Heart right ventricle (tissue), 16 donors: ENCODE data around the gene TSPAN9. TPM values are rescaled to one million over a fixed set of nuclear protein-coding genes. Genes with fewer than 3 reads are reported as not detected.
A peak's percentile ranks its signal among the peaks of the same experiment; 100 is the strongest.

Experiments
- ATAC-seq, 8 donors: fragments of 200-7000 bp; cut with Tn5 transposase; one replicate each; pipeline ENCODE4 v1.9.1; 2020; ENCODE audit warnings: mild to moderate bottlenecking in 8 of 8, moderate library complexity in 8 of 8, moderate number of reproducible peaks in 1 of 8
- DNase-seq, 2 donors: peaks; one replicate each; pipeline ENCODE4 v3.0.0-alpha.2; 2020
- H3K27ac ChIP-seq, 10 donors: fragments of 200-600 bp; sonication (generic) in 2 of 10; one replicate each; pipeline versions ENCODE4 v1.5.0 to v1.8.0; 2020 to 2022; ENCODE audit warnings: mild to moderate bottlenecking in 3 of 10
- H3K27me3 ChIP-seq, 7 donors: fragments of 200-600 bp; one replicate each; pipeline ENCODE4 v1.8.0; 2021 to 2022; ENCODE audit warnings: mild to moderate bottlenecking in 2 of 7
- H3K36me3 ChIP-seq, 9 donors: fragments of 200-600 bp; sonication (generic) in 1 of 9; one replicate each; pipeline versions ENCODE4 v1.5.0 to v1.8.0; 2020 to 2022; ENCODE audit warnings: mild to moderate bottlenecking in 2 of 9
- H3K4me1 ChIP-seq, 9 donors: fragments of 200-600 bp; sonication (generic) in 1 of 9; one replicate each; pipeline versions ENCODE4 v1.5.0 to v1.8.0; 2020 to 2022; ENCODE audit warnings: mild to moderate bottlenecking in 4 of 9
- H3K4me3 ChIP-seq, 10 donors: fragments of 200-600 bp; sonication (generic) in 2 of 10; one replicate each; pipeline versions ENCODE4 v1.5.0 to v1.8.0; 2020 to 2022; ENCODE audit warnings: mild to moderate bottlenecking in 7 of 10, moderate library complexity in 2 of 10
- H3K9me3 ChIP-seq, 11 donors: fragments of 200-600 bp in 10 of 11; sonication (generic) in 2 of 11; one replicate each; pipeline versions ENCODE4 v1.5.0 to v1.8.0; 2013 to 2022; ENCODE audit warnings: mild to moderate bottlenecking in 2 of 11, control low read depth in 1 of 11, moderate library complexity in 1 of 11
- WGBS, 2 donors: extraction: QIAGEN DNeasy Blood & Tissue Kit; methylation state at CpG; one replicate each; pipeline ENCODE4 v1.1.7; 2013; ENCODE audit warnings: inconsistent platforms in 1 of 2; 5-methylcytosine and 5-hydroxymethylcytosine counted together
- intact Hi-C, 10 donors: fragments of 100-400 bp; cut with DNase I; formaldehyde crosslinking; loops; one replicate each; pipeline versions ENCODE4 v1.11.1 to v1.14.2; 2022
- polyA plus RNA-seq, 2 donors: library from polyadenylated mRNA; stranded (reverse); fragments of 200-250 nt; gene quantifications; one replicate each; pipeline ENCODE4 v1.2.3, GENCODE V29; 2013
- total RNA-seq, 10 donors: library from RNA; stranded (reverse); fragmentation: NEBNext Ultra II Directional in 3 of 10; extraction: Animal tissue kit (Norgen Biotek cat#: 25700) in 3 of 10; gene quantifications; one replicate each; pipeline versions ENCODE4 v1.2.1 to v1.2.4, GENCODE V29; 2021 to 2023
- TF ChIP-seq, protein P1 (sequence below), 9 donors: fragments of 200-600 bp; sonication (generic) in 2 of 9; IDR thresholded peaks; one replicate each; pipeline versions ENCODE4 v1.5.0 to v1.8.0; 2021 to 2022; ENCODE audit warnings: antibody characterized with exemption in 9 of 9, mild to moderate bottlenecking in 5 of 9, moderate library complexity in 1 of 9
- donor health status: Arrhythmogenic right ventricular cardiomyopathy.
- donor health status: ischemic (EF 13 %, LVEDD 7.1; RV severe dilation, severe dysfunction).
- donor health status: healthy with polysubstance abuse.
- donor health status: DM: no; HTN: yes; CAD: no.
- donor health status: DM: no; HTN: no; CAD: no.
- donor health status: ischemic (EF 25% LVEDD 6.9; RV normal size, moderate dysfunction).
- donor health status: ischemic (EF 25% LVEDD 5.7; RV mildly dilated, moderate dysfunction).
- donor health status: healthy.
- donor health status: DM: yes; HTN: yes; CAD: no.
- donor health status: Ischemic cardiomyopathy.
- donor health status: ischemic (EF 35%, LVEDD 5.7; RV mildly dilated, moderate dysfunction).
- donor health status: nonischemic (EF 11% LVEDD 7.7; RV severe dilation, severe dysfunction).
- donor health status: DM: yes; HTN: yes; CAD: no.
- donor health status: PGD.
- donor health status: ischemic (EF 29% LVEDD 5.4; RV normal size, mild dysfunction).
- donor health status: nonischemic (EF 23%, LVEDD 6.1; RV moderate dilation, normal function).

TSPAN9 gene
- total and polyA plus RNA-seq, 12 donors: 63.0 to 401 (median 251) TPM

DNA sequence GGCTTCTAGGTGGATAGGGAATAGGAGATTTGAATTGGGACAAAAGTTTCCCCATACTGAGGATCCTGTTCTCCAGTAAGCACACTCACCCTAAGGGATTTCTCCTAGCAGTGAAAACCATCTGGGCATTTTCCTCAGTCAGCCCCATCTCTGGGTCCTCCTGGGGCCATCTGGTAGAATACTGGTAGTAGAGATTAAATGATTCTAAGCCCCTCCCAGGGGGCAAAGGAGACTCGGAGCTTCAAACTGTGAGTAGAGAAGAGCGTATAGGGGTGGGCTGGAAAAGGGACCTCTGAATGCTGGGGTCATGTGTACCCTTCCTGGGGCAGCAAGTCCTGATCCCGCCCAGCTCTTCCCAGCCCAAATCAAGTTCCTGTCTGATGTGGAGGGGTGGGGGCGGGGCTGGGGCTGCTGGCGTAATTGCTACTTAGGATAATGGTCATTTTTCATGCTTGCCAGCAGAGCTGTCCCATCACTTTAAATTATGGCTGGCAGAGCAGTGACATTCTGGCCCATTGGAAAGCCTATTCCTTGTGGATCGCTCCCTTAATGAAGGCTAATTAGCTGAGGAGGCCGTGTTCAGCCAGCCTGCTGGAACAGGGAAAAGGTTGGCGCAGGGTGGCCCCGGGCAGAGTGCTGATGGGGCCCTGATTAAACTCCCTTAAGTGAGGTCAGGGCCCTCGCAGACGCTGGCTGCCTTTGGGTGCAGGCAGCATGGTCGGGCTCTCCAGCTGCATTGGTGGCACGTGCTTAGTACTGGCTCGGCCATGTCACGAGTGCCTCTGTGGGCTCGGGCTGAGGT is 127.8 kb downstream of the TSPAN9 start:
- 57 to 58% methylated on average over 16 of the region's 16 CpGs for WGBS, 2 donors
- H3K27me3 ChIP-seq: peaks cover 0 to 30% (median 0%) of the 10 kb centered on the region in 7 donors
- H3K27ac ChIP-seq: peak overlapping the region; percentile 46 to 93 (median 89)
- peaks cover 0 to 5% (median 0%) of the 10 kb centered on the region in 9 donors for H3K36me3 ChIP-seq
- H3K4me3 ChIP-seq: peak overlapping the region in 2 of 10 donors; percentile 71 to 79
- peaks cover 33 to 75% (median 56%) of the 10 kb centered on the region in 9 donors for H3K4me1 ChIP-seq
- no peak for DNase-seq
- peak in 4 of 8 donors; percentile 3 to 15 (median 10) for ATAC-seq
- intact Hi-C loops: loop anchor here in 9 of 10 donors (5.0 to 10.0 kb wide), 10 partner anchors 47 to 133 kb away; partner anchors contain the start of gene TSPAN9 (in 2 of the 9)
- H3K9me3 ChIP-seq: no peaks in the 10 kb centered on the region
- TF ChIP-seq, protein P1, sequence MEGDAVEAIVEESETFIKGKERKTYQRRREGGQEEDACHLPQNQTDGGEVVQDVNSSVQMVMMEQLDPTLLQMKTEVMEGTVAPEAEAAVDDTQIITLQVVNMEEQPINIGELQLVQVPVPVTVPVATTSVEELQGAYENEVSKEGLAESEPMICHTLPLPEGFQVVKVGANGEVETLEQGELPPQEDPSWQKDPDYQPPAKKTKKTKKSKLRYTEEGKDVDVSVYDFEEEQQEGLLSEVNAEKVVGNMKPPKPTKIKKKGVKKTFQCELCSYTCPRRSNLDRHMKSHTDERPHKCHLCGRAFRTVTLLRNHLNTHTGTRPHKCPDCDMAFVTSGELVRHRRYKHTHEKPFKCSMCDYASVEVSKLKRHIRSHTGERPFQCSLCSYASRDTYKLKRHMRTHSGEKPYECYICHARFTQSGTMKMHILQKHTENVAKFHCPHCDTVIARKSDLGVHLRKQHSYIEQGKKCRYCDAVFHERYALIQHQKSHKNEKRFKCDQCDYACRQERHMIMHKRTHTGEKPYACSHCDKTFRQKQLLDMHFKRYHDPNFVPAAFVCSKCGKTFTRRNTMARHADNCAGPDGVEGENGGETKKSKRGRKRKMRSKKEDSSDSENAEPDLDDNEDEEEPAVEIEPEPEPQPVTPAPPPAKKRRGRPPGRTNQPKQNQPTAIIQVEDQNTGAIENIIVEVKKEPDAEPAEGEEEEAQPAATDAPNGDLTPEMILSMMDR (IDR thresholded peaks at IDR 0.05): no peak

GRCh38 chr12:3205742-3206519 is 128.8 kb downstream of the TSPAN9 start:
- peaks cover 33 to 77% (median 56%) of the 10 kb centered on the region in 9 donors for H3K4me1 ChIP-seq
- peak overlapping the region; percentile 46 to 93 (median 89) for H3K27ac ChIP-seq
- H3K9me3 ChIP-seq: no peaks in the 10 kb centered on the region
- 28 to 37% methylated on average over 13 of the region's 13 CpGs for WGBS, 2 donors
- H3K4me3 ChIP-seq: no peak overlapping the region
- intact Hi-C loops: loop anchor here in 5 of 10 donors (5.0 to 10.0 kb wide), 4 partner anchors 49 to 71 kb away; no protein-coding TSS in a partner anchor
- TF ChIP-seq, protein P1 (IDR thresholded peaks at IDR 0.05): no peak
- H3K36me3 ChIP-seq: peaks cover 0 to 6% (median 0%) of the 10 kb centered on the region in 9 donors
- peaks cover 0 to 20% (median 0%) of the 10 kb centered on the region in 7 donors for H3K27me3 ChIP-seq
- ATAC-seq: peak in 6 of 8 donors; percentile 3 to 43 (median 12)
- DNase-seq: peak in 1 of 2 donors; percentile 38

DNA sequence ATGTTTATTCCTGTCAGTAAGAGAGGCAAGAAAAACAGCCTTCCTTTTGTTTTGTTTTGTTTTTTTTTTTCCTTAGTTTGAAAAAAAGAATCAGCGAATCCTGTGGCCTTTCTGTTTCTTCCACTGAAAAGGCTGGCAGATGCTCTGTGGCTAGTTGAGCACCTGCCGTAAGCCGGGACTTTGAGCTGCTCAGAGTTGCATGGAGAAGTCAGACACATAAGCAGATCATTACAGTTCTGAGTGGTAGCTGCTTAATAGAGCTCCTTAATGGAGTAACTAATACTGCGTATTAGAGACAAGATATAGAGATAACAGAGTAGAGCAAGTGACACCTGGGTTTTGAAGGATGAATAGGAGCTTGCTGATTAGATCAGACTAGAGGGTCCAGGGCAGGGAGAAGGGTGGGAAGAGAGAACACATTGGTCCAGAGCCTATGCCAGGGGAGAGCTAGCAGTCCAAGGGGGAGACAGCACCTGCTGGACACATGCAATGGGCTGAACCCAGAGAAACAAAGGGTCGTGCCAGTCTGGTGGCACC is 129.4 kb downstream of the TSPAN9 start:
- peaks cover 33 to 75% (median 56%) of the 10 kb centered on the region in 9 donors for H3K4me1 ChIP-seq
- H3K9me3 ChIP-seq: no peaks in the 10 kb centered on the region
- no peak overlapping the region for H3K4me3 ChIP-seq
- peak overlapping the region; percentile 46 to 93 (median 89) for H3K27ac ChIP-seq
- 73 to 79% methylated on average over 5 of the region's 5 CpGs for WGBS, 2 donors
- DNase-seq (no peak), ATAC-seq (no peak)
- peaks cover 0 to 13% (median 0%) of the 10 kb centered on the region in 7 donors for H3K27me3 ChIP-seq
- peaks cover 0 to 9% (median 0%) of the 10 kb centered on the region in 9 donors for H3K36me3 ChIP-seq
- TF ChIP-seq, protein P1 (IDR thresholded peaks at IDR 0.05): no peak
- intact Hi-C loops: loop anchor here in 5 of 10 donors (5.0 to 10.0 kb wide), 4 partner anchors 48 to 71 kb away; no protein-coding TSS in a partner anchor
